ENCODE measurements around the gene RGS7.

RGS7 gene

GRCh38 chr1:240831191-240831631 lies 525.8 kb downstream of the RGS7 start:
- no peak for DNase-seq (ENCODE audit: low spot score)

- DNase-seq (ENCODE audit: low spot score): no peak
Measured at GRCh38 chr1:240829487-240829886, 527.5 kb downstream of the RGS7 start.

GRCh38 chr1:240827786-240828185 lies 529.2 kb downstream of the RGS7 start:
- DNase-seq (ENCODE audit: low spot score): no peak

GRCh38 chr1:240824238-240824637 lies 532.8 kb downstream of the RGS7 start:
- no peak for DNase-seq (ENCODE audit: low spot score)

GRCh38 chr1:240823357-240823756 lies 533.6 kb downstream of the RGS7 start:
- no peak for DNase-seq (ENCODE audit: low spot score)

GRCh38 chr1:240821925-240822324 lies 535.1 kb downstream of the RGS7 start:
- DNase-seq (ENCODE audit: low spot score): no peak

GRCh38 chr1:240820816-240821215 lies 536.2 kb downstream of the RGS7 start:
- no peak for DNase-seq (ENCODE audit: low spot score)

- no peak for DNase-seq (ENCODE audit: low spot score)
Measured at GRCh38 chr1:240816472-240816871, 540.5 kb downstream of the RGS7 start.

GRCh38 chr1:240813720-240814119 lies 543.3 kb downstream of the RGS7 start:
- DNase-seq (ENCODE audit: low spot score): no peak

GRCh38 chr1:240811256-240811655 lies 545.7 kb downstream of the RGS7 start:
- DNase-seq (ENCODE audit: low spot score): no peak

- no peak for DNase-seq (ENCODE audit: low spot score)
Measured at GRCh38 chr1:240808381-240808780, 548.6 kb downstream of the RGS7 start.

- no peak for DNase-seq (ENCODE audit: low spot score)
Measured at GRCh38 chr1:240806200-240806745, 550.7 kb downstream of the RGS7 start.

GRCh38 chr1:240804475-240804874 lies 552.5 kb downstream of the RGS7 start:
- no peak for DNase-seq (ENCODE audit: low spot score)

- DNase-seq (ENCODE audit: low spot score): no peak
Measured at GRCh38 chr1:240803151-240803550, 553.9 kb downstream of the RGS7 start.

- DNase-seq (ENCODE audit: low spot score): no peak
Measured at GRCh38 chr1:240802271-240802670, 554.7 kb downstream of the RGS7 start.

- DNase-seq (ENCODE audit: low spot score): no peak
Measured at GRCh38 chr1:240801442-240801841, 555.6 kb downstream of the RGS7 start.

GRCh38 chr1:240800291-240800690 lies 556.7 kb downstream of the RGS7 start:
- DNase-seq (ENCODE audit: low spot score): no peak

GRCh38 chr1:240797050-240797449 lies 560.0 kb downstream of the RGS7 start:
- no peak for DNase-seq (ENCODE audit: low spot score)

- DNase-seq (ENCODE audit: low spot score): no peak
Measured at GRCh38 chr1:240794046-240794843, 562.8 kb downstream of the RGS7 start.

- DNase-seq (ENCODE audit: low spot score): no peak
Measured at GRCh38 chr1:240792915-240793529, 564.0 kb downstream of the RGS7 start.

GRCh38 chr1:240790856-240791255 lies 566.1 kb downstream of the RGS7 start:
- no peak for DNase-seq (ENCODE audit: low spot score)

GRCh38 chr1:240786880-240787279 lies 570.1 kb downstream of the RGS7 start:
- DNase-seq (ENCODE audit: low spot score): no peak

GRCh38 chr1:240784776-240785175 lies 572.2 kb downstream of the RGS7 start:
- DNase-seq (ENCODE audit: low spot score): no peak

All from hematopoietic multipotent progenitor cell treated with erythropoietin and hydrocortisone succinate and interleukin-3 and kit ligand, for 15 days (in vitro differentiated cells).